HepG2 (cell line): Measurements from ENCODE around the gene EFNA2.

Experiments
- CBX5 ChIP-seq: sonication (generic); formaldehyde crosslinking; IDR thresholded peaks from 2 replicates; pipeline ENCODE4 v1.4.0; 2020; ENCODE audit warnings: missing genetic modification reagents, borderline replicate concordance
- POLR2A ChIP-seq, 2 experiments: IDR thresholded peaks; 2 replicates each; pipeline ENCODE4 v1.6.1; 2011; ENCODE audit warnings: low read depth in 2 of 2, low read length in 2 of 2, mild to moderate bottlenecking in 1 of 2, moderate library complexity in 1 of 2; ENCODE audit not compliant: insufficient read depth in 1 of 2
- RAD21 ChIP-seq: fragments of 450-650 bp; formaldehyde crosslinking; IDR thresholded peaks from 2 replicates; pipeline ENCODE4 v1.5.0; 2020; ENCODE audit warnings: mild to moderate bottlenecking
- RXRA ChIP-seq: sonication (generic); formaldehyde crosslinking; IDR thresholded peaks from 2 replicates; pipeline ENCODE4 v1.5.1; 2020; ENCODE audit warnings: missing genetic modification reagents
- SIN3A ChIP-seq: IDR thresholded peaks from 2 replicates; pipeline ENCODE4 v1.6.1; 2011; ENCODE audit warnings: low read depth, mild to moderate bottlenecking, control low read depth, low read length, borderline replicate concordance
- TCF12 ChIP-seq, 2 experiments: fragments of 450-650 bp in 1 of 2; sonication (generic) in 1 of 2; formaldehyde crosslinking in 1 of 2; IDR thresholded peaks; 2 replicates each; pipeline versions ENCODE4 v1.6.1 to v1.8.0; 2017 to 2022; ENCODE audit warnings: antibody characterized with exemption in 1 of 2, mild to moderate bottlenecking in 1 of 2, missing genetic modification reagents in 1 of 2, moderate library complexity in 1 of 2
- ZBTB7B ChIP-seq: sonication (generic); formaldehyde crosslinking; IDR thresholded peaks from 2 replicates; pipeline ENCODE4 v1.4.0; 2020; ENCODE audit warnings: missing genetic modification reagents
- ZNF160 ChIP-seq: sonication (generic); formaldehyde crosslinking; IDR thresholded peaks from 2 replicates; pipeline ENCODE4 v1.8.0; 2022; ENCODE audit warnings: mild to moderate bottlenecking, inconsistent platforms, missing genetic modification reagents
- ZNF556 ChIP-seq: sonication (generic); formaldehyde crosslinking; IDR thresholded peaks from 2 replicates; pipeline ENCODE4 v1.4.0; 2020; ENCODE audit warnings: mild to moderate bottlenecking, missing genetic modification reagents, borderline replicate concordance
- ZNF878 ChIP-seq: sonication (generic); formaldehyde crosslinking; IDR thresholded peaks from 2 replicates; pipeline ENCODE4 v1.8.1; 2023; ENCODE audit warnings: mild to moderate bottlenecking, missing genetic modification reagents, moderate library complexity
- TF ChIP-seq, protein P1 (sequence below), 2 experiments: fragments of 450-650 bp in 1 of 2; sonication (generic) in 1 of 2; formaldehyde crosslinking; IDR thresholded peaks; 2 replicates each; pipeline versions ENCODE4 v1.5.0 to v1.8.0; 2020 to 2022; ENCODE audit warnings: mild to moderate bottlenecking in 1 of 2, missing genetic modification reagents in 1 of 2
- TF ChIP-seq, protein P2 (sequence below): IDR thresholded peaks from 2 replicates; pipeline ENCODE4 v1.6.1; 2012; ENCODE audit warnings: low read length, improper control_type of control experiment
- TF ChIP-seq, protein P3 (sequence below): sonication (generic); IDR thresholded peaks from 2 replicates; pipeline ENCODE4 v1.6.1; 2016; ENCODE audit warnings: low read depth, borderline replicate concordance

DNA sequence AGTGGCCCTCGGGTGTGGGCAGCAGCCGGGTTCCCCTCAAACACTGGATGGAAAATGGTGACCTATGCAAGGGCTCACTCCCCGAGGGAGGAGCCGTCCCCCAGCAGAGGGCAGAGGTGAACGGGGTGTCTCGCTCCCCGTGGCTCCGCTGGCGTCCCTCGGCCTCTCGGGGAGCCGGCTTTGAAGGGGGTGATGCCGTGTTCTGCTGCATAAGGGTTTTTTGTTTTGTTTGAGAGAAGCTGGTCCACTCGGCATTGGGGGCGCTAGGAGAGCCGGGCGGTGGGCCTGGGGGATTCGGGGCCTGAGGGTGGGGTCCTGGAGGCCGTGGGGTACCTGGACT lies 4.0 kb downstream of the EFNA2 start:
- TF ChIP-seq, protein P1, sequence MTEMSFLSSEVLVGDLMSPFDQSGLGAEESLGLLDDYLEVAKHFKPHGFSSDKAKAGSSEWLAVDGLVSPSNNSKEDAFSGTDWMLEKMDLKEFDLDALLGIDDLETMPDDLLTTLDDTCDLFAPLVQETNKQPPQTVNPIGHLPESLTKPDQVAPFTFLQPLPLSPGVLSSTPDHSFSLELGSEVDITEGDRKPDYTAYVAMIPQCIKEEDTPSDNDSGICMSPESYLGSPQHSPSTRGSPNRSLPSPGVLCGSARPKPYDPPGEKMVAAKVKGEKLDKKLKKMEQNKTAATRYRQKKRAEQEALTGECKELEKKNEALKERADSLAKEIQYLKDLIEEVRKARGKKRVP (CRISPR knock-in tag; IDR thresholded peaks at IDR 0.05): no peak
- TF ChIP-seq POLR2A (IDR thresholded peaks at IDR 0.05; ENCODE audit: insufficient read depth in 1 of 2, low read depth in 2 of 2, low read length in 2 of 2): no peak
- TF ChIP-seq ZBTB7B (CRISPR knock-in tag): no peak
- TF ChIP-seq, protein P2, sequence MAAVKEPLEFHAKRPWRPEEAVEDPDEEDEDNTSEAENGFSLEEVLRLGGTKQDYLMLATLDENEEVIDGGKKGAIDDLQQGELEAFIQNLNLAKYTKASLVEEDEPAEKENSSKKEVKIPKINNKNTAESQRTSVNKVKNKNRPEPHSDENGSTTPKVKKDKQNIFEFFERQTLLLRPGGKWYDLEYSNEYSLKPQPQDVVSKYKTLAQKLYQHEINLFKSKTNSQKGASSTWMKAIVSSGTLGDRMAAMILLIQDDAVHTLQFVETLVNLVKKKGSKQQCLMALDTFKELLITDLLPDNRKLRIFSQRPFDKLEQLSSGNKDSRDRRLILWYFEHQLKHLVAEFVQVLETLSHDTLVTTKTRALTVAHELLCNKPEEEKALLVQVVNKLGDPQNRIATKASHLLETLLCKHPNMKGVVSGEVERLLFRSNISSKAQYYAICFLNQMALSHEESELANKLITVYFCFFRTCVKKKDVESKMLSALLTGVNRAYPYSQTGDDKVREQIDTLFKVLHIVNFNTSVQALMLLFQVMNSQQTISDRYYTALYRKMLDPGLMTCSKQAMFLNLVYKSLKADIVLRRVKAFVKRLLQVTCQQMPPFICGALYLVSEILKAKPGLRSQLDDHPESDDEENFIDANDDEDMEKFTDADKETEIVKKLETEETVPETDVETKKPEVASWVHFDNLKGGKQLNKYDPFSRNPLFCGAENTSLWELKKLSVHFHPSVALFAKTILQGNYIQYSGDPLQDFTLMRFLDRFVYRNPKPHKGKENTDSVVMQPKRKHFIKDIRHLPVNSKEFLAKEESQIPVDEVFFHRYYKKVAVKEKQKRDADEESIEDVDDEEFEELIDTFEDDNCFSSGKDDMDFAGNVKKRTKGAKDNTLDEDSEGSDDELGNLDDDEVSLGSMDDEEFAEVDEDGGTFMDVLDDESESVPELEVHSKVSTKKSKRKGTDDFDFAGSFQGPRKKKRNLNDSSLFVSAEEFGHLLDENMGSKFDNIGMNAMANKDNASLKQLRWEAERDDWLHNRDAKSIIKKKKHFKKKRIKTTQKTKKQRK: no peak
- no peak for TF ChIP-seq RXRA
- TF ChIP-seq SIN3A: no peak
- no peak for TF ChIP-seq TCF12 (IDR thresholded peaks at IDR 0.05)
- no peak for TF ChIP-seq TCF12 (CRISPR knock-in tag; IDR thresholded peaks at IDR 0.05)
- TF ChIP-seq ZNF160 (CRISPR knock-in tag): no peak
- TF ChIP-seq, protein P3, sequence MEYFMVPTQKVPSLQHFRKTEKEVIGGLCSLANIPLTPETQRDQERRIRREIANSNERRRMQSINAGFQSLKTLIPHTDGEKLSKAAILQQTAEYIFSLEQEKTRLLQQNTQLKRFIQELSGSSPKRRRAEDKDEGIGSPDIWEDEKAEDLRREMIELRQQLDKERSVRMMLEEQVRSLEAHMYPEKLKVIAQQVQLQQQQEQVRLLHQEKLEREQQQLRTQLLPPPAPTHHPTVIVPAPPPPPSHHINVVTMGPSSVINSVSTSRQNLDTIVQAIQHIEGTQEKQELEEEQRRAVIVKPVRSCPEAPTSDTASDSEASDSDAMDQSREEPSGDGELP: no peak
- TF ChIP-seq ZNF878 (CRISPR knock-in tag): no peak
- TF ChIP-seq RAD21 (CRISPR knock-in tag): no peak
- no peak for TF ChIP-seq CBX5
- TF ChIP-seq ZNF556: no peak
